ENCODE measurements around the gene TNK1. TPM values are rescaled to one million over a fixed set of nuclear protein-coding genes. Genes with fewer than 3 reads are reported as not detected.

Gene TNK1
- total and polyA plus RNA-seq, 2 of the 8 experiments (the other 6 are each of a cell fraction or from before 2014, with no cell fraction given): 7.6 to 9.5 TPM

- TF ChIP-seq CTCF (IDR thresholded peaks at IDR 0.05; ENCODE audit: control extremely low read depth in 1 of 3, insufficient read depth in 1 of 3, low read depth in 1 of 3, low read length in 3 of 3) (peak; percentile 66 to 69 (median 68)), SP1 (IDR thresholded peaks at IDR 0.05; ENCODE audit: low read depth, low read length) (no peak), RAD21 (IDR thresholded peaks at IDR 0.05 in 1 of 2, conservative IDR thresholded peaks at IDR 0.05 in 1 of 2; ENCODE audit: low read depth in 2 of 2, low read length in 2 of 2) (peak; percentile 69 to 82), SIN3A (conservative IDR thresholded peaks at IDR 0.05 in 1 of 2, IDR thresholded peaks at IDR 0.05 in 1 of 2; ENCODE audit: low read depth in 1 of 2, low read length in 2 of 2) (peak; percentile 35 to 71; a peak in 2 of 4 replicates), MAX (IDR thresholded peaks at IDR 0.05) (peak; percentile 80; the same call in 1 of the 2 replicates), PHF8 (conservative IDR thresholded peaks at IDR 0.05; ENCODE audit: low read depth, low read length) (0 out of 2 replicates have a peak, but pooled peaks have one; percentile 4), HDAC2 (IDR thresholded peaks at IDR 0.05; ENCODE audit: borderline replicate concordance in 1 of 2, low read depth in 2 of 2, low read length in 2 of 2) (peak in 1 of 2 experiments; percentile 55; a peak in 1 of 4 replicates), TAF1 (IDR thresholded peaks at IDR 0.05; ENCODE audit: low read depth, low read length) (peak; percentile 21; the same call in 1 of the 2 replicates), TEAD4 (IDR thresholded peaks at IDR 0.05; ENCODE audit: low read depth, low read length) (peak; percentile 61), CHD1 (IDR thresholded peaks at IDR 0.05; ENCODE audit: low read depth, low read length) (no peak)
These were observed 12.9 kb downstream of the TNK1 start (continued) for GRCh38 chr17:7393613-7394451.
